IPS DF 4.7 (cell line): ENCODE measurements around the gene ZBTB46.
"Not testable (repeated sequence)": the region's sequence is repeated elsewhere in the genome, so short reads cannot be mapped to it uniquely, and the experiment has no call there.

Experiments used
- DNase-seq: peaks from one replicate; pipeline ENCODE4 v3.0.0-alpha.2; 2013; ENCODE audit warnings: low spot score; ENCODE audit errors: extremely low read depth

Gene ZBTB46

GRCh38 chr20:63789836-63790571 lies 41.1 kb downstream of the ZBTB46 start:
- DNase-seq = no peak

DNA sequence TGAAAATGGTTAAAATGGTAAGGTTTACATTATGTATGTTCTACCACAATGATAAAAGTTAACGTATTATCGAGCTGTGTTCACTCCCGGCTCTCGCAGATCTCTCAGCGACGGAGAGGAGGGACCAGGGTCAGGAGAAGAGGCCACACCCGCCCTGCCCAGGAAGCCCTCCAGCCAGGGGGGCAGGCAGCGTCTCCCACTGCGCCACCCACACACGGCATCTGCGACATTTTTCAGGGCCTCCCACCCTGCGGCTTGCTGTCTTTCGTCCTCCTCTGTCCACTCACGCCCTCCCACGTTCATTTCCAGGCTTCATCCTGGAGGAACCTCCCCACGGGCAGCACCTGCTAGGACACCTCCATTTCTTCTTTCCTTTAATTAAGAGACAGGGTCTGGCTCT lies 43.3 kb downstream of the ZBTB46 start:
- DNase-seq = no peak

GRCh38 chr20:63787302-63787701 lies 43.8 kb downstream of the ZBTB46 start:
- DNase-seq = no peak

DNA sequence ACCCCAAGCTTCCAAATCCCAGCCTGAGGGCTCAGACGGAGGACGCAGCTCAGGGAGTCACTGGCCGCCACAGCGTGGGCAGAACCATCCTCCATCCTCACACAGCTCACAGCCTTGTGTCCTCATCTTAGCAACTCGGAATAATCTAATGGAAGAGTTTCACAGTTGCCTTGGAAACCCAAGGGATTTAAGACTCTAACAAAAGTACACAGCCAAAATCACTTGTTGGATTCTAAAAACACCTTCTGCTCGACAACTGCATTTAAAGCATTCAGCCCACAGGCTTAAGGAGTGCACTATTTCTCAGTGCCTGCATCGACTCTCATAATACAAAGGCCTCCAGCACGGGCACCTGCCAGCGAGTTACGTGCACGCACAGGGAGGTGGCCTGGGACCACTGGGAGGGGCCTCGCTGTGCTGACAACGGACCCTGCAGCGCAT lies 45.4 kb downstream of the ZBTB46 start:
- no peak for DNase-seq

DNA sequence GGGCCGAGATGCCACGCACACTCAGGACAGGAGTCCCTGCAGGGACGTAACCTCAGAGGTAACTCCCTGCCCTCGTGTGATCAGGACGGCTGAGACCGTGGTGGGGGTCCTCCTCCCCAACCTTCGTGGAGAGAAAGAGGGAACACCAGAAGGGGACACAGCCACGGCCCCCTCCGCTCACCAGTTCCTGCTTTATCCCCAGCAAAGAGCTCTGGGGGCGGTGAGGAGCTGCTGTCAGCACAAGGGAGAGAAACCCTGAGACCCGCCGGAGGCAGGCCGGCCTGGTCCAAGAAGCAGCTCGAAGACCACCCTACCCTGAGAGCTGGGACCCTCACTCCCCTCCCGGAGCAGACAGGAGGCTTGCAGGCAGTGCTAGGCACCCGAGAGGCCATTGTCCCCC lies 47.1 kb downstream of the ZBTB46 start:
- no peak for DNase-seq

DNA sequence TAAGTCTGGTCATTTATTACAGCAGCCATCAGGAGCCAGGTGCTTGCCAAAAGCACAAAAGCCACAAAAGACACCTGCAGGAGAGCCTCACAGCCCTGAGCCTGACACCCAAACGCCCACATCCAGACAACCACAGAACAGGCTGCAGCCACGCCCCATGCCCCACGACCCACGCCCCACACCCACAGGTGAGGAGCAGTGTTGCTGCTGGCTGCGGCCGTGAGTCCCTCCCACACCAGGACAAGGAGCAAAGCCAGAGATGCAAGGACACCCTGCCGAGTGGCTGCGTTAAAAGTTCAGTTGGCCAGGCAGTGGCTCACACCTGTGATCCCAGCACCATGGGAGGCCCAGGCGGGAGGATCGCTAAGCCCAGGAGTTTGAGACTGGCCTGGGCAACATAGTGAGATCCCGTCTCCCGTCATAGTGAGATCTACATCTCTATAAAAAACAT lies 48.5 kb downstream of the ZBTB46 start:
- no peak for DNase-seq

DNA sequence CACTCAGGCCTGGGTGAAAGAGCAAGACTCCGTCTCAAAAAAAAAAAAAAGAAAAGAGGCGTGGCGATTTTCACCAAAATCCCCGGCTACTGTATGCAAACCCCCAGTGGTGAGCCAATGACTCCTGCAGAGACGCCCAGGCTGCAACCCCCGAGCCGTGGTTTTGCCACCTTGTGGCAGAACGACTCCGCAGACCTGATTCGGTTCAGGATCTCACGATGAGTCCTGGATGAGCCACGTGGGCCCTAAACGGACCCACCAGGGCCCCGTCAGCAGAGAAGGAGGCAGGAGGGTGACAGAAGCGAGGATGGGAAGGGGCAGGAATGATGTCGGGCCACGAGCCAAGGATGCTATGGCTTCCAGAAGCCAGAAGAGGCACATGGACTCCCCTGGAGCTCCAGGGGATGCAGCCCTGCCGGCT lies 49.0 kb downstream of the ZBTB46 start:
- no peak for DNase-seq

DNA sequence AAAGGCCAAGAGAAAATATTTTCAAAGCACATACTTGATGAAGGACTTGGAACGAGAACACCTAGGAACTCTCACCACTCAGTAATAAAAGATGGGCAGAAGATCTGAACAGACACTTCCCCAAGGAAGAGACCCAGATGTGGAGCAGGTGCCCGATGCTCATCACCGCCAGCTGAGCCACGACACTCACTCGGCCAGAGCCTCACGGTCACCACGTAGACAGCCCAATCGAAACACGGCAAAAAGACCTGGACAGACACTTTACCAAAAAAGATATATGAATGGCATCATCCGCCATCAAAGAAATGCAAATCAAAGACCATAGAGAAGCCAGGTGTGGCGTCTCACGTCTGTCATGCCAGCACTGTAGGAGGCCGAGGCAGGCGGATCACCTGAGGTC lies 49.9 kb downstream of the ZBTB46 start:
- no peak for DNase-seq

DNA sequence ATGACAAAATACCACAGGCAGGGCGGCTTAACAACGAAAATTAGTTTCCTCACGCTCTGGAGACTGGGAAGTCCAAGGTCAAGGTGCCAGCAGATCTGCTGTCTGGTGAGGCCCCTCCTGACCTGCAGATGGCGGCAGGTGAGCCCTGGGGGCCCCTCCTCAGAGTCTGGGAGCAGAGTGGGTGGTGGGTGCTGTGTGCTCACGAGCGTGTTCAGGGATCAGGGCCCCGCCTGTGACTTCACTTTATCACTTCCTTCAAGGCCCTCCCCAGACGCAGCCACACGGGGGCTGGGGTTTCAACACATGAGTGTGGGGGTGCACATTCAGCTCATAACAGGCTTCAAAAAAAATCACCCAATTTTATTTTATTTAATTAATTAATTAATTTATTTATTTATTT lies 52.2 kb downstream of the ZBTB46 start:
- peak; percentile 5 for DNase-seq

GRCh38 chr20:63778034-63778752 lies 52.9 kb downstream of the ZBTB46 start:
- DNase-seq = no peak

GRCh38 chr20:63777614-63778013 lies 53.5 kb downstream of the ZBTB46 start:
- DNase-seq = no peak

GRCh38 chr20:63776875-63777274 lies 54.2 kb downstream of the ZBTB46 start:
- not testable (repeated sequence) for DNase-seq

DNA sequence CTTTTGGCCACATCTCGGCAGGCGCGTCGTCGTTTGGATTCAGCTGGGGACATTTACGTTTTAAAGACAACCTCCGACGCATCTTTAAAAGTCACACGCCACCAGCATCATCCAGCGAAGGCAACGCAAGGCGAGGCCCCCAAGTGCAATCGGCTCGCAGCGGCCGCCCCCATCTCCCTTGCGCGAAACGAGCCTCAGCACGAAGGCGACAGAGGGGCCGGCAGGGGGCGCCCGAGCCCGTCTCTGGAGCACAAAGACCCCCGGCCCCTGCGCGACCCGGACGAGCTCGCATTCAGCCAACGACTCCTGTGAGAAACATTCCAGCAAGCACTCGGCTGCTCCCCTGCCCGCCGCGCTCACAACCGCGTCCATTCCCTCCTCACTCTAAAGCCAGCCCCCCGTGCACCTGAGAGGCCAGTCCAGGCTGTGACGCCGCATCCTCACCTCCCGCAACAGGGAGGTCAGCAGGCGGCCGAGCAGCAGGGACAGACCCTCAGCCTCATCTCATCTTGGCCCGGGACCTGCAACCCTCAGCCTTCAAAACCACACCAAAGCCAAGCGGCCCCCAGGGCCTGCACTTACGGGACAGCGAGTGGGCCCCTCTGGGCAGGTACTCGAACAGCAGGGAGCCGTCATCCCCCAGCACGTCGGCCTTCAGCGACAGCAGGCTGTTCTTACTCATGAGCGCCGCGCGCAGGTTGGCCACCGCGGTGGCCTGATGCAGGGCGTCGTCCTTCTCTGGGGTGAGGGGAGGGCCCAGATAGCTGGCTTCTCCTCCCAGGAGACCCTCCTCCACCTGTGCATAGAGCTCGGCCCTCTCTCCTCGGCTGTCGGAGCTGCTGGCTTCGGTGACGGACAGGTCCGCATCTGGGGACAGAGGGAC lies 55.7 kb downstream of the ZBTB46 start:
- no peak for DNase-seq

DNA sequence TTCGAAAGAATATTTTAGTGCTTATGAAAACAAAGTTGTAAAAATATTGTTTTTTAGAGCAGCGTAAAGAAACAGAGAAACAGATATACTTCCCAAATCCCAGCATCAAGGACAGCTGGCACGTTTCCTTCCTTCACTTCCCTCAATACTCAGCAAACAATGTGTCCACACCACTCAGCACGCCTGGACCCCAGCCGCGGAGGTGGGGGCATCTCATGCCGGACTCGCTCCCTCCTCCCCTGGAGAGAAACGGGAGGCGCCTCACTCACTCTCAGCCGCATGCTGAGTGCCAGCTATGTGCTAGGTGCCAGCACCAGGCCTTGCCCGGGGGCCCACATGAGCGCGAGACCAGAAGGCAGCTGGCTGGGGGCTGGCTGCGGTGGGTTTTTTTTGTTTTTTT lies 56.8 kb downstream of the ZBTB46 start:
- DNase-seq = no peak

DNA sequence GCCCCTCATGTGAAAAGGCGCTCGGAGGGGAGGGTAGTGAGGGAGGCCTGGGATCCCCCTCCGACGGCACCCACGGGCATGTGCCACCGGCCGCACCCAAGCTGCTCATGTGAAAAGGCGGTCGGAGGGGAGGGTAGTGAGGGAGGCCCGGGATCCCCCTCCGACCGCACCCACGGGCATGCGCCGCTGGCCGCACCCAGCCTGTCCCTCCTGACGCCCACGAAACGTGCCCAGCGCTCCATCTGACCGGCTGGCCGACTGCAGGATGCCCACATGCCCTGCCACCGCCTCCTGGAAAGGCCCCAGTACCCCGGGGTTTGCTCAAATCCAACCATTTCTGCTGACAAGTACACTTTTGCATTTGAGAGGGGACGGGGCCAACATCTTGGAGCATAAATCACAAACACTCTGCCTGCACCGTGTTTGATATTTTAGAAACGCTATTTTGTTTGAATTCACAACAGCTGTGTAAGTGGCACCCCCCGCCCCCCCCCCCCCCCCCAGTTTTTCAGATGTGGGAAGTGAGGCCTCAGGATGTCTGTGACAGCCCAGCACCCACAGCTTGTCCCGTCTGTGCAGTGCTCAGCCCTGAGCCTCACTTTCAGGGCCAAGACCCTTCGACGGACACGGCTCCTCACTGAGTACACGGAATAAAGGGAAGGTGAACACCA lies 57.4 kb downstream of the ZBTB46 start:
- no peak for DNase-seq

- DNase-seq = no peak
These were observed 58.1 kb downstream of the ZBTB46 start for GRCh38 chr20:63772781-63773518.

GRCh38 chr20:63771046-63771707 lies 59.9 kb downstream of the ZBTB46 start:
- no peak for DNase-seq

- DNase-seq = no peak
These were observed 61.1 kb downstream of the ZBTB46 start for GRCh38 chr20:63769891-63770474.
